Keratinocyte (primary cell): ENCODE data around the gene PEX11G. TPM values are rescaled to one million over a fixed set of nuclear protein-coding genes. Genes with fewer than 3 reads are reported as not detected.

Experiments used
- DNase-seq: peaks from one replicate; pipeline ENCODE4 v3.0.0-alpha.2; 2011; ENCODE audit warnings: low read depth, missing footprints, low spot score
- FAIRE-seq: peaks from 2 replicates; lab custom pipeline; 2011; peaks lifted over from hg19 to GRCh38; lab: Jason Lieb, UNC
- H2AFZ ChIP-seq: 2 replicates; pipeline ENCODE4 v1.6.0; 2012; ENCODE audit warnings: low read length, control low read depth, inconsistent platforms; ENCODE audit not compliant: control insufficient read depth
- H3K27ac ChIP-seq: 2 replicates; pipeline ENCODE4 v1.5.1; 2011; ENCODE audit warnings: low read length; ENCODE audit not compliant: control insufficient read depth, insufficient read depth
- H3K27me3 ChIP-seq: 3 replicates; pipeline ENCODE4 v1.6.0; 2011; ENCODE audit warnings: low read length; ENCODE audit not compliant: control insufficient read depth, insufficient read depth; ENCODE audit errors: extremely low read depth
- H3K36me3 ChIP-seq, 2 experiments: 2 replicates in 1 of 2; 3 replicates in 1 of 2; pipeline ENCODE4 v1.5.1; 2011; ENCODE audit warnings: low read length in 2 of 2, mild to moderate bottlenecking in 1 of 2; ENCODE audit not compliant: control insufficient read depth in 2 of 2, insufficient read depth in 2 of 2; ENCODE audit errors: extremely low read depth in 1 of 2
- H3K4me1 ChIP-seq: 3 replicates; pipeline ENCODE4 v1.5.1; 2011; ENCODE audit warnings: low read length; ENCODE audit not compliant: control insufficient read depth, insufficient read depth; ENCODE audit errors: extremely low read depth
- H3K4me2 ChIP-seq: 3 replicates; pipeline ENCODE4 v1.6.0; 2011; ENCODE audit warnings: low read depth, low read length; ENCODE audit not compliant: control insufficient read depth, insufficient read depth; ENCODE audit errors: extremely low read depth
- H3K4me3 ChIP-seq, 3 experiments: fragments of 200-600 bp in 1 of 3; sonication (generic) in 1 of 3; 2 replicates in 2 of 3; 3 replicates in 1 of 3; pipeline ENCODE4 v1.5.1; 2011 to 2016; ENCODE audit warnings: low read length in 3 of 3, mild to moderate bottlenecking in 3 of 3, control low read depth in 2 of 3, inconsistent platforms in 1 of 3, low read depth in 1 of 3, mixed read lengths in 1 of 3, mixed run types in 1 of 3, moderate library complexity in 1 of 3; ENCODE audit not compliant: control insufficient read depth in 2 of 3, insufficient read depth in 2 of 3; ENCODE audit errors: extremely low read depth in 1 of 3
- H3K79me2 ChIP-seq: 2 replicates; pipeline ENCODE4 v1.6.0; 2012; ENCODE audit warnings: low read length; ENCODE audit not compliant: control insufficient read depth, insufficient read depth
- H3K9ac ChIP-seq: 3 replicates; pipeline ENCODE4 v1.6.0; 2011; ENCODE audit warnings: low read length; ENCODE audit not compliant: control insufficient read depth, insufficient read depth; ENCODE audit errors: extremely low read depth
- H3K9me1 ChIP-seq: 3 replicates; pipeline ENCODE4 v1.6.0; 2011; ENCODE audit warnings: low read length; ENCODE audit not compliant: control insufficient read depth, insufficient read depth; ENCODE audit errors: extremely low read depth
- H3K9me3 ChIP-seq: 2 replicates; pipeline ENCODE4 v1.5.1; 2012; ENCODE audit warnings: low read depth, low read length; ENCODE audit not compliant: control insufficient read depth
- H4K20me1 ChIP-seq: 3 replicates; pipeline ENCODE4 v1.6.0; 2011; ENCODE audit warnings: low read length; ENCODE audit not compliant: control insufficient read depth, insufficient read depth; ENCODE audit errors: extremely low read depth
- EZH2 ChIP-seq: IDR thresholded peaks from one replicate; pipeline ENCODE4 v1.6.1; 2012; ENCODE audit warnings: inconsistent platforms, mild to moderate bottlenecking, low read length, moderate library complexity
- dilution Hi-C: fragments of 300-500 bp; cut with MboI; formaldehyde crosslinking; loops from one replicate; pipeline ENCODE4 v1.7.0; 2020; ENCODE audit warnings: low sequenced_read_pairs; ENCODE audit not compliant: extremely low pct_ligation_motif_present
- polyA plus RNA-seq, 5 experiments: library from polyadenylated mRNA; depleted of rRNA in 3 of 5; stranded (reverse) in 3 of 5; stranded (forward) in 1 of 5; unstranded in 1 of 5; fragments of >200 nt; gene quantifications; 1 replicate in 1 of 5; 2 replicates in 3 of 5; 3 replicates in 1 of 5; pipeline versions ENCODE4 v1.2.1 to v1.2.3, GENCODE V29; 2011 to 2012; ENCODE audit warnings: missing spikeins in 2 of 5, low read depth in 1 of 5, low replicate concordance in 1 of 5
- TF ChIP-seq, protein P1 (sequence below), 3 experiments: IDR thresholded peaks in 1 of 3; conservative IDR thresholded peaks in 1 of 3; optimal IDR thresholded peaks in 1 of 3; 2 replicates in 2 of 3; 3 replicates in 1 of 3; pipeline versions ENCODE3 to v1.5.1; 2011; ENCODE audit warnings: low read length in 3 of 3, mild to moderate bottlenecking in 3 of 3, moderate library complexity in 2 of 3, control low read depth in 1 of 3, inconsistent platforms in 1 of 3; ENCODE audit not compliant: insufficient read depth in 2 of 3; ENCODE audit errors: extremely low read depth in 1 of 3

The PEX11G gene
- polyA plus RNA-seq, 1 donor (not counting 4 experiments of a cell fraction or from before 2014, with no cell fraction given), result 1.1 TPM

DNA sequence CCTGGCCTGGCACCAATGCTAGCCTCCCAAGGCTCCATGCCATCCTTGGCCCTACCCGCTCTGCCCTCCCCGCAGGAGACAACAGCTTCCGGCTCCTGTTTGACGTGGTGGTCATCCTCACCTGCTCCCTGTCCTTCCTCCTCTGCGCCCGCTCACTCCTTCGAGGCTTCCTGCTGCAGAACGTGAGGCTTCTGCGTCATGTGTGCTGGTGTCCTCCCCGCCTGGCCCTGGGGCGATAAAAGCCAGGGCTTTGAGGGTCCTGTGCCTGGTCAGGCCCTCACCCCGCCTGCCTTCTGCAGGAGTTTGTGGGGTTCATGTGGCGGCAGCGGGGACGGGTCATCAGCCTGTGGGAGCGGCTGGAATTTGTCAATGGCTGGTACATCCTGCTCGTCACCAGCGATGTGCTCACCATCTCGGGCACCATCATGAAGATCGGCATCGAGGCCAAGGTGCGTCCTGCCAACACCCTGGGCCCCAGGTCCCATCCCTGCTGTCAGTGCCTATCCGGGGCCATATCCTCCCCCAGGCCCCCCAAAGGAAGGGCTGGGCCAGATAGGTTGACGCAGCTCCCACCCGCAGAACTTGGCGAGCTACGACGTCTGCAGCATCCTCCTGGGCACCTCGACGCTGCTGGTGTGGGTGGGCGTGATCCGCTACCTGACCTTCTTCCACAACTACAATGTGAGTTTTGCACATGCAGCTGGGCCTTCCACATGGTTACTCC is 39.8 kb upstream of the PEX11G start:
- no peaks in the 10 kb centered on the region for H3K79me2 ChIP-seq
- H3K27ac ChIP-seq, result no peak overlapping the region
- no peak overlapping the region for H3K4me2 ChIP-seq
- H3K9ac ChIP-seq, result no peak overlapping the region
- peaks cover 0 to 19% of the 10 kb centered on the region in 2 experiments for H3K36me3 ChIP-seq
- H3K27me3 ChIP-seq, result no peaks in the 10 kb centered on the region
- peaks cover 2% of the 10 kb centered on the region for H3K4me1 ChIP-seq
- FAIRE-seq (no peak), DNase-seq (no peak)
- no peaks in the 10 kb centered on the region for H4K20me1 ChIP-seq
- no peak for TF ChIP-seq EZH2
- TF ChIP-seq, protein P1, sequence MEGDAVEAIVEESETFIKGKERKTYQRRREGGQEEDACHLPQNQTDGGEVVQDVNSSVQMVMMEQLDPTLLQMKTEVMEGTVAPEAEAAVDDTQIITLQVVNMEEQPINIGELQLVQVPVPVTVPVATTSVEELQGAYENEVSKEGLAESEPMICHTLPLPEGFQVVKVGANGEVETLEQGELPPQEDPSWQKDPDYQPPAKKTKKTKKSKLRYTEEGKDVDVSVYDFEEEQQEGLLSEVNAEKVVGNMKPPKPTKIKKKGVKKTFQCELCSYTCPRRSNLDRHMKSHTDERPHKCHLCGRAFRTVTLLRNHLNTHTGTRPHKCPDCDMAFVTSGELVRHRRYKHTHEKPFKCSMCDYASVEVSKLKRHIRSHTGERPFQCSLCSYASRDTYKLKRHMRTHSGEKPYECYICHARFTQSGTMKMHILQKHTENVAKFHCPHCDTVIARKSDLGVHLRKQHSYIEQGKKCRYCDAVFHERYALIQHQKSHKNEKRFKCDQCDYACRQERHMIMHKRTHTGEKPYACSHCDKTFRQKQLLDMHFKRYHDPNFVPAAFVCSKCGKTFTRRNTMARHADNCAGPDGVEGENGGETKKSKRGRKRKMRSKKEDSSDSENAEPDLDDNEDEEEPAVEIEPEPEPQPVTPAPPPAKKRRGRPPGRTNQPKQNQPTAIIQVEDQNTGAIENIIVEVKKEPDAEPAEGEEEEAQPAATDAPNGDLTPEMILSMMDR (optimal IDR thresholded peaks at IDR 0.05 in 1 of 3, IDR thresholded peaks at IDR 0.05 in 1 of 3, conservative IDR thresholded peaks at IDR 0.05 in 1 of 3; ENCODE audit: extremely low read depth in 1 of 3, insufficient read depth in 2 of 3, low read length in 3 of 3), result no peak
- dilution Hi-C loops, result no loop called here
- H3K9me3 ChIP-seq, result no peaks in the 10 kb centered on the region
- no peaks in the 10 kb centered on the region for H3K9me1 ChIP-seq
- H3K4me3 ChIP-seq, result no peak overlapping the region
- H2AFZ ChIP-seq, result no peak overlapping the region

DNA sequence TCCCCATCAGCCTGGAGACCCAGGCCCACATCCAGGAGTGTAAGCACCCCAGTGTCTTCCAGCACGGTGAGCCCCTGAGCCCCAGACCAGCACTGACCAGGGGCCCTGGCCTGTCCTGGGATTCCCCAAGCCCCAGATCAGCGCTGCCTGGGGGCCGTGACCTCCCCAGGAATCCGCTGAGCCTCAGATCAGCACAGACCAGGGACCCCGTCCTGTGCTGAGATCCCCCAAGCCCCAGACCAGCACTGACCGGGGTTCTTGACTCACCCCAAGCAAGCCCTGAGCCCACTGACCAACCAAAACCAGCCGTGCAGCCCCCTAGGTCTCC is 39.3 kb upstream of the PEX11G start:
- no peak overlapping the region for H3K4me3 ChIP-seq
- H3K9me1 ChIP-seq, result no peaks in the 10 kb centered on the region
- no peak overlapping the region for H3K9ac ChIP-seq
- peaks cover 0 to 19% of the 10 kb centered on the region in 2 experiments for H3K36me3 ChIP-seq
- H3K9me3 ChIP-seq, result no peaks in the 10 kb centered on the region
- no peaks in the 10 kb centered on the region for H3K79me2 ChIP-seq
- H3K4me2 ChIP-seq, result no peak overlapping the region
- FAIRE-seq, result no peak
- no peak for TF ChIP-seq EZH2
- TF ChIP-seq, protein P1 (optimal IDR thresholded peaks at IDR 0.05 in 1 of 3, IDR thresholded peaks at IDR 0.05 in 1 of 3, conservative IDR thresholded peaks at IDR 0.05 in 1 of 3; ENCODE audit: extremely low read depth in 1 of 3, insufficient read depth in 2 of 3, low read length in 3 of 3), result no peak
- H3K27ac ChIP-seq, result no peak overlapping the region
- H4K20me1 ChIP-seq, result no peaks in the 10 kb centered on the region
- H3K4me1 ChIP-seq, result peaks cover 4% of the 10 kb centered on the region
- H3K27me3 ChIP-seq, result no peaks in the 10 kb centered on the region
- no peak for DNase-seq
- no peak overlapping the region for H2AFZ ChIP-seq
- dilution Hi-C loops, result no loop called here
